ENCODE measurements around the gene SP4. TPM values are rescaled to one million over a fixed set of nuclear protein-coding genes. Genes with fewer than 3 reads are reported as not detected.
A peak's percentile ranks its signal among the peaks of the same experiment; 100 is the strongest.

SP4 gene
- total RNA-seq, 2 donors from 2014 or later, result 10.9 to 14.1 TPM

- Histone ChIP-seq H3K36me3 (no peaks in the 10 kb centered on the region), H3K4me3 (peak overlapping the region; percentile 78 to 80), H3K4me1 (replicated peaks) (no peaks in the 10 kb centered on the region), H3K27ac (peak overlapping the region; percentile 69 to 99), H3K9me3 (no peaks in the 10 kb centered on the region), H3K27me3 (replicated peaks; ENCODE audit: insufficient read depth) (no peaks in the 10 kb centered on the region)
- no peak for TF ChIP-seq POLR2AphosphoS5 (IDR thresholded peaks at IDR 0.05)
- no peak for TF ChIP-seq CTCF (IDR thresholded peaks at IDR 0.05)
- no peak for TF ChIP-seq POLR2A (IDR thresholded peaks at IDR 0.05)
- DNase-seq (ENCODE audit: low spot score), result no peak
- WGBS, result 7% methylated on average over 20 of the region's 35 CpGs
- intact Hi-C loops (cut with DNase I), result no loop called here
Observed at GRCh38 chr7:21426286-21427181, 1.3 kb upstream of the SP4 start.

GRCh38 chr7:21427182-21427870, 557 bp upstream of the SP4 start:
- intact Hi-C loops (cut with DNase I), result no loop called here
- Histone ChIP-seq H3K27me3 (replicated peaks; ENCODE audit: insufficient read depth) (no peaks in the 10 kb centered on the region), H3K27ac (peak overlapping the region; percentile 99), H3K36me3 (no peaks in the 10 kb centered on the region), H3K4me1 (replicated peaks) (no peaks in the 10 kb centered on the region), H3K9me3 (no peaks in the 10 kb centered on the region), H3K4me3 (peak overlapping the region; percentile 78 to 80)
- TF ChIP-seq POLR2A (IDR thresholded peaks at IDR 0.05) (peak; percentile 70), POLR2AphosphoS5 (IDR thresholded peaks at IDR 0.05) (peak; percentile 95), CTCF (IDR thresholded peaks at IDR 0.05) (peak in 3 of 4 experiments; percentile 20 to 71 (median 60))
- DNase-seq (ENCODE audit: low spot score), result peak; percentile 99
- 1% methylated on average over 57 of the region's 57 CpGs for WGBS

GRCh38 chr7:21428659-21428941, 717 bp downstream of the SP4 start:
- WGBS, result under 1% methylated on average over 5 of the region's 5 CpGs
- Histone ChIP-seq H3K27ac (peak overlapping the region; percentile 99), H3K4me3 (peak overlapping the region; percentile 78 to 80), H3K9me3 (no peaks in the 10 kb centered on the region), H3K36me3 (no peaks in the 10 kb centered on the region), H3K4me1 (replicated peaks) (no peaks in the 10 kb centered on the region), H3K27me3 (replicated peaks; ENCODE audit: insufficient read depth) (no peaks in the 10 kb centered on the region)
- TF ChIP-seq POLR2AphosphoS5 (IDR thresholded peaks at IDR 0.05), result no peak
- TF ChIP-seq POLR2A (IDR thresholded peaks at IDR 0.05), result no peak
- no peak for TF ChIP-seq CTCF (IDR thresholded peaks at IDR 0.05)
- intact Hi-C loops (cut with DNase I), result no loop called here
- no peak for DNase-seq (ENCODE audit: low spot score)

- TF ChIP-seq CTCF (IDR thresholded peaks at IDR 0.05), result no peak
- Histone ChIP-seq H3K27ac (peak overlapping the region in 1 of 2 donors; percentile 99), H3K4me3 (peak overlapping the region; percentile 78 to 80), H3K9me3 (no peaks in the 10 kb centered on the region), H3K27me3 (replicated peaks; ENCODE audit: insufficient read depth) (no peaks in the 10 kb centered on the region), H3K36me3 (no peaks in the 10 kb centered on the region), H3K4me1 (replicated peaks) (no peaks in the 10 kb centered on the region)
- WGBS, result 21% methylated on average over 3 of the region's 3 CpGs
- DNase-seq (ENCODE audit: low spot score), result no peak
- intact Hi-C loops (cut with DNase I), result no loop called here
Observed at GRCh38 chr7:21429021-21429420, 1.1 kb downstream of the SP4 start.

Data from prostate gland (tissue), 2 donors.